Right lung (tissue), 5 donors: ENCODE results near the gene NLGN3. TPM values are rescaled to one million over a fixed set of nuclear protein-coding genes. Genes with fewer than 3 reads are reported as not detected.

Experiments used
- DNase-seq, 2 donors: peaks; one replicate each; pipeline ENCODE4 v3.0.0-alpha.2; 2013
- polyA plus RNA-seq, 5 donors: library from polyadenylated mRNA; unstranded; fragments of 120-200 nt; gene quantifications; one replicate each; pipeline versions ENCODE4 v1.2.1 to v1.2.3, GENCODE V29; 2013; ENCODE audit warnings: inconsistent platforms in 1 of 5, low replicate concordance in 1 of 5; ENCODE audit not compliant: insufficient read length in 5 of 5, insufficient read depth in 1 of 5

Gene NLGN3
- polyA plus RNA-seq, 5 donors, result 5.5 to 6.9 (median 6.4) TPM

DNA sequence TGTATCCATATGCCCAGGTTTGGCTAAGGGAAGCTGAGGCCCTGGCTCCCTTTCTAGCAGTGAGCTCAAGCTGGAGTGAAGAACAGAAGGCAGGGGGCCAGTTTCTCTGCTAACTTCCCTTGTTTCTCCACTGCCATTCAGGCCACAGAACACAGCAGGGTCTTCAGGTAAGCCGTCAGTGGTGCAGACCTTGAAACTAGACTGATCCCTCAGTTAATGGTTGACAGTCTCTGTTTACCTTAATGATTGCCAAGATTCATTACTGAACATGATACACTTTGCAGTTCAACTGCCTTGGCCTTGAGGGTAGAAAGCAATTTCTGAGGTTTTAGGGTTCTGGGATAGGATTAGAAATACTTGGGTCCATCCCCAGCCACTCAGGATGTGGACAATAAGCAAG is 69.5 kb downstream of the NLGN3 start:
- no peak for DNase-seq

DNA sequence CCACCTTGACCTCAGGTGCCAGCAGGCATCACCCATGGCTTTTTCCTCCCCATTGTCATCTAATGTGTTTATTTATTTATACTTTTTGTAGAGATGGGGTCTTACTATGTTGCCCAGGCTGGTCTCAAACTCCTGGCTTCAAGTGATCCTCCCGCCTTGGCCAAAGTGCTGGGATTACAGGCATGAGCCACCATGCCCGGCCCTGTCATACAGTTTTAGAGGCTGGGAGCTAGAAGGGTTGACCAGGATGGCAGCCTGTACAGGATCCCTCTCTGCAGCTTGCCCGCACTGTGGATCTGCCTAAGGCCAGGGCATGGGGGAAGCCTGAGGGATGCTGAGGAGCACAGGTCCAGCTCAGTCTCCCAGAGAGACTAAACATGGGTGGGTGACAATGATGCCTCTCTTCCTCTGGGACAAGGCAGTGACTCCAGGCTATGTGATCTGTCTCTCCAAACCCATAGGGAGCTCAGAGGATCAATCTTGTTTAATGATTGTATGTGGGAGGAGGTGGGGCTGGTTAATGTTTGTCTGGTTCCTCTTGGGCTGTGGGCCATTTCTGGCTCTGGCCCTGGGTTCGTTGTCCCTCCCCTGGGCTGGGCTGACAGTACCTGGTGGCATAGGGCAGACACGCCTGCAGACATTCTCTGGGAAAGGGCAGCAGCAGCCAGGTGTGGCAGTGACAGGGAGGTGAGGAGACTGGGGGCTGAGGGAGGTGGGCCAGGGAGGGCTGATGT is 70.1 kb downstream of the NLGN3 start:
- DNase-seq, result no peak

DNA sequence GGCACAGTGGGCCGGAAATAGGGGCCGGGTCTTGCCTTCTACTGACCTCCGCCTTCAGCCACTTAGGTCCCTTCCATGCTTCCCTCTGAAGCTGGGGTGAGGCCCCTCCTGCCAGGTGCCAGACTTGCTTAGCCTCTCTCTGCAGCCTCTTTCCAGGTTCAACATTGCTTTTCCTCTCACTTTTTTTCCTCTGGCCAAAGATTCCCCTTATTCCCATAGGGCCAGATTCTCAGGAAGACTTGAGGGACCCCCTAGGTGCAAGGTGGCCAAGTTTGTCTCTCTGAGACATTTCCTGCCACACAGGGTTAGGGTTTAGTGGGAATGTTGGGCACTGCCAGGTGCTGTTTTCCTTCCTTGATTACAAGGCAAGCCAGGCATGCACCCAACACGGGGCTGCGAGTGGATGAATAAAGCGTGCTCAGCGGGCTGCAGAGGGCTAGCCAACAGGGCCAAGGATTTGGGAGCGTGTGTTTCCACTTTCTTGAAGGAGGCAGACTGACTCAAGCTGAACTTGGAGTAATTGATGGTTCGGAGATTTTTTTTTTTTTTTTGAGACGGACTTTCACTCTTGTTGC is 70.8 kb downstream of the NLGN3 start:
- no peak for DNase-seq

DNA sequence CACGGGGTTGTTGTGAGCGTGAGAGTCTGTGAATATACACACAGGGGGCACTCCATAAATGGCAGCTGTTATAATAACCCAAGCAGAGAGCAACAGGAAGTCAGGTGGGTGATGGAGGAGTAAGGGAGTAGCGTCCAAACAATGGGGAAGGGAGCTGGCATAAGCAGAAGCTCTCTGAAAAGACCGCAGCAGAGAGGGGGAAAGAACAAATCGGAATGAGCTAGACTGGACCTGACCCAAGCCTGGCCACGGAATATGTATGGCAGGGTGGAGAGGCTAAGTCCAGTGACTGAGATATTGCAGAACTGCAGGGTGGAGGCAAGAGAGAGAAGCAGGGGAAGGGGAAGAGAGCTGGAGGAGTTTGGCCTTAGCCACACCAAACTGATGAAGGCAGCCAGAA is 71.8 kb downstream of the NLGN3 start:
- no peak for DNase-seq

DNA sequence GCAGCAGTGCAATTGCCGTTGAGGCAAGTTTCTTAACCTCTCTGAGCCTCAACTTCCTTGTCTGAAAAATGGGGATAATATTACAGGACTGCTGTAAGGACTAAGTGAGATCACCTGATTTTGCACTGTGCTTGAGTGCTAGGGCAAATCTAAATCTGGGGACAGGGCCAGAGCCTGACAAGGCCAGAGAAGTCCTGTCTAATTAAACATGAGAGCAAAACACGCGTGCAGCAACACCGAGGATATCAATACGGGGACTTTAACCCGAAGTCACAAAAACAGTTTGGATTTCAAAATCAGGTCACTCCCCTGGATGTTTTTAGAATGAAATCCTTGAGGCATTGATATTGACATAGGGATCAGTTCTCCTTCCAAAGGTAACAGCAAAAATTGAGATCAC is 72.7 kb downstream of the NLGN3 start:
- DNase-seq, result no peak

Other genes starting within 250 kb of the NLGN3 start
- gene TEX11, start 236.1 kb upstream of the NLGN3 start, polyA plus RNA-seq, result under 1 TPM in 2 of 5 donors, not detected in 3; 0.04 to 0.05 TPM
- 1 to 10 TPM; 2.1 to 4.5 (median 3.7) TPM for gene SLC7A3, start 213.7 kb upstream of the NLGN3 start, polyA plus RNA-seq
- gene SNX12, start 76.5 kb upstream of the NLGN3 start, polyA plus RNA-seq, result 10 to 100 TPM; 51.5 to 61.7 (median 53.8) TPM
- 10 to 100 TPM; 16.0 to 22.1 (median 19.6) TPM for gene FOXO4, start 49.0 kb upstream of the NLGN3 start, polyA plus RNA-seq
- gene CXorf65, start 38.1 kb upstream of the NLGN3 start, polyA plus RNA-seq, result under 1 TPM in 2 of 5 donors, not detected in 3; 0.22 to 0.28 TPM
- gene IL2RG, start 33.3 kb upstream of the NLGN3 start, polyA plus RNA-seq, result 1 to 10 TPM; 1.0 to 4.3 (median 3.4) TPM
- 10 to 100 TPM; 49.7 to 65.0 (median 57.6) TPM for gene MED12, start 26.2 kb upstream of the NLGN3 start, polyA plus RNA-seq
- 1 to 10 TPM; 3.2 to 6.7 (median 5.2) TPM for gene GJB1, start 78.4 kb downstream of the NLGN3 start, polyA plus RNA-seq
- 10 to 100 TPM; 50.0 to 62.4 (median 54.3) TPM for gene ZMYM3, start 109.3 kb downstream of the NLGN3 start, polyA plus RNA-seq
- 100 to 1,000 TPM; 611 to 701 (median 664) TPM for gene NONO, start 138.8 kb downstream of the NLGN3 start, polyA plus RNA-seq
- 1 to 10 TPM; 2.6 to 7.3 (median 2.7) TPM for gene ITGB1BP2, start 156.9 kb downstream of the NLGN3 start, polyA plus RNA-seq
- gene TAF1, start 221.5 kb downstream of the NLGN3 start, polyA plus RNA-seq, result 10 to 100 TPM; 40.0 to 66.8 (median 59.4) TPM